Smooth muscle cell (in vitro differentiated cells): Measurements from ENCODE around the gene BBS7. TPM values are rescaled to one million over a fixed set of nuclear protein-coding genes. Genes with fewer than 3 reads are reported as not detected.

Source experiments
- DNase-seq: peaks from one replicate; lab custom pipeline; 2025; ENCODE audit not compliant: unreplicated experiment; lab: John Stamatoyannopoulos, UW
- H2AFZ ChIP-seq: fragments of 200-600 bp; sonication (generic); 2 replicates; pipeline ENCODE4 v1.6.0; 2016; ENCODE audit warnings: antibody characterized with exemption, low read depth, mild to moderate bottlenecking
- H3F3A ChIP-seq: fragments of 200-600 bp; sonication (generic); 2 replicates; pipeline ENCODE4 v1.6.0; 2017; ENCODE audit warnings: antibody characterized with exemption, low read depth
- H3K27ac ChIP-seq: fragments of 200-600 bp; sonication (generic); 2 replicates; pipeline ENCODE4 v1.5.1; 2016; ENCODE audit warnings: low read depth, mild to moderate bottlenecking
- H3K27me3 ChIP-seq: fragments of 200-600 bp; sonication (generic); 2 replicates; pipeline ENCODE4 v1.6.1; 2016; ENCODE audit warnings: low read depth, mild to moderate bottlenecking
- H3K36me3 ChIP-seq: fragments of 200-600 bp; sonication (generic); 2 replicates; pipeline ENCODE4 v1.5.1; 2016; ENCODE audit warnings: low read depth
- H3K4me1 ChIP-seq: fragments of 200-600 bp; sonication (generic); 2 replicates; pipeline ENCODE4 v1.5.1; 2016; ENCODE audit warnings: low read depth
- H3K4me2 ChIP-seq: fragments of 200-600 bp; sonication (generic); 2 replicates; pipeline ENCODE4 v1.6.0; 2016; ENCODE audit warnings: mild to moderate bottlenecking
- H3K4me3 ChIP-seq: fragments of 200-600 bp; sonication (generic); 2 replicates; pipeline ENCODE4 v1.5.1; 2016; ENCODE audit warnings: mild to moderate bottlenecking
- H3K79me2 ChIP-seq: fragments of 200-600 bp; sonication (generic); 2 replicates; pipeline ENCODE4 v1.6.0; 2016; ENCODE audit warnings: low read depth, mild to moderate bottlenecking
- H3K9ac ChIP-seq: fragments of 200-600 bp; sonication (generic); 2 replicates; pipeline ENCODE4 v1.6.0; 2016; ENCODE audit warnings: low read depth
- H3K9me3 ChIP-seq: fragments of 200-600 bp; sonication (generic); replicated peaks from 2 replicates; pipeline ENCODE4 v1.5.1; 2016; ENCODE audit warnings: low read depth
- H4K20me1 ChIP-seq: fragments of 200-600 bp; sonication (generic); 2 replicates; pipeline ENCODE4 v1.6.0; 2016; ENCODE audit warnings: low read depth
- WGBS: methylation state at CpG from one replicate; pipeline ENCODE4 v1.1.7; 2016; ENCODE audit warnings: low lambda C conversion rate; 5-methylcytosine and 5-hydroxymethylcytosine counted together
- polyA plus RNA-seq: library from polyadenylated mRNA; unstranded; fragments of >200 nt; fragmentation: Nextera tagmentation; extraction: Ambion mirVana; gene quantifications from 2 replicates; pipeline ENCODE4 v1.2.1, GENCODE V29; 2016
- total RNA-seq: library from RNA; depleted of rRNA; stranded (reverse); fragments of >200 nt; gene quantifications from 2 replicates; pipeline ENCODE4 v1.2.3, GENCODE V29; 2014
- TF ChIP-seq, protein P1 (sequence below): fragments of 200-600 bp; sonication (generic); IDR thresholded peaks from 2 replicates; pipeline ENCODE4 v1.5.1; 2017; ENCODE audit warnings: borderline replicate concordance, mild to moderate bottlenecking, antibody characterized with exemption; ENCODE audit not compliant: insufficient read depth, poor library complexity, severe bottlenecking

The BBS7 gene
- total and polyA plus RNA-seq, 2 experiments from 2014 or later: 16.7 to 17.7 TPM

- no peak overlapping the region for H3K4me3 ChIP-seq
- no peaks in the 10 kb centered on the region for H3K36me3 ChIP-seq
- H3K27ac ChIP-seq: no peak overlapping the region
- peaks cover 17% of the 10 kb centered on the region for H3K27me3 ChIP-seq
- H4K20me1 ChIP-seq: no peaks in the 10 kb centered on the region
- H3K9me3 ChIP-seq: no peaks in the 10 kb centered on the region
- H3K9ac ChIP-seq: no peak overlapping the region
- no peaks in the 10 kb centered on the region for H3K79me2 ChIP-seq
- TF ChIP-seq, protein P1, sequence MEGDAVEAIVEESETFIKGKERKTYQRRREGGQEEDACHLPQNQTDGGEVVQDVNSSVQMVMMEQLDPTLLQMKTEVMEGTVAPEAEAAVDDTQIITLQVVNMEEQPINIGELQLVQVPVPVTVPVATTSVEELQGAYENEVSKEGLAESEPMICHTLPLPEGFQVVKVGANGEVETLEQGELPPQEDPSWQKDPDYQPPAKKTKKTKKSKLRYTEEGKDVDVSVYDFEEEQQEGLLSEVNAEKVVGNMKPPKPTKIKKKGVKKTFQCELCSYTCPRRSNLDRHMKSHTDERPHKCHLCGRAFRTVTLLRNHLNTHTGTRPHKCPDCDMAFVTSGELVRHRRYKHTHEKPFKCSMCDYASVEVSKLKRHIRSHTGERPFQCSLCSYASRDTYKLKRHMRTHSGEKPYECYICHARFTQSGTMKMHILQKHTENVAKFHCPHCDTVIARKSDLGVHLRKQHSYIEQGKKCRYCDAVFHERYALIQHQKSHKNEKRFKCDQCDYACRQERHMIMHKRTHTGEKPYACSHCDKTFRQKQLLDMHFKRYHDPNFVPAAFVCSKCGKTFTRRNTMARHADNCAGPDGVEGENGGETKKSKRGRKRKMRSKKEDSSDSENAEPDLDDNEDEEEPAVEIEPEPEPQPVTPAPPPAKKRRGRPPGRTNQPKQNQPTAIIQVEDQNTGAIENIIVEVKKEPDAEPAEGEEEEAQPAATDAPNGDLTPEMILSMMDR: no peak
- H2AFZ ChIP-seq: no peak overlapping the region
- 80% methylated on average over 3 of the region's 3 CpGs for WGBS
- no peak for DNase-seq
- no peak overlapping the region for H3K4me2 ChIP-seq
- H3F3A ChIP-seq: no peaks in the 10 kb centered on the region
- peaks cover 4% of the 10 kb centered on the region for H3K4me1 ChIP-seq
Observed at GRCh38 chr4:121881158-121881557, 10.9 kb upstream of the BBS7 start.

- peaks cover 17% of the 10 kb centered on the region for H3K27me3 ChIP-seq
- DNase-seq: no peak
- H3F3A ChIP-seq: no peaks in the 10 kb centered on the region
- H3K27ac ChIP-seq: no peak overlapping the region
- no peak overlapping the region for H3K4me3 ChIP-seq
- no peak overlapping the region for H3K4me2 ChIP-seq
- TF ChIP-seq, protein P1: no peak
- no peaks in the 10 kb centered on the region for H3K9me3 ChIP-seq
- no peak overlapping the region for H3K9ac ChIP-seq
- no peaks in the 10 kb centered on the region for H4K20me1 ChIP-seq
- no peak overlapping the region for H2AFZ ChIP-seq
- H3K36me3 ChIP-seq: no peaks in the 10 kb centered on the region
- H3K4me1 ChIP-seq: peaks cover 4% of the 10 kb centered on the region
- H3K79me2 ChIP-seq: no peaks in the 10 kb centered on the region
Observed at GRCh38 chr4:121879135-121879534, 8.9 kb upstream of the BBS7 start.

DNA sequence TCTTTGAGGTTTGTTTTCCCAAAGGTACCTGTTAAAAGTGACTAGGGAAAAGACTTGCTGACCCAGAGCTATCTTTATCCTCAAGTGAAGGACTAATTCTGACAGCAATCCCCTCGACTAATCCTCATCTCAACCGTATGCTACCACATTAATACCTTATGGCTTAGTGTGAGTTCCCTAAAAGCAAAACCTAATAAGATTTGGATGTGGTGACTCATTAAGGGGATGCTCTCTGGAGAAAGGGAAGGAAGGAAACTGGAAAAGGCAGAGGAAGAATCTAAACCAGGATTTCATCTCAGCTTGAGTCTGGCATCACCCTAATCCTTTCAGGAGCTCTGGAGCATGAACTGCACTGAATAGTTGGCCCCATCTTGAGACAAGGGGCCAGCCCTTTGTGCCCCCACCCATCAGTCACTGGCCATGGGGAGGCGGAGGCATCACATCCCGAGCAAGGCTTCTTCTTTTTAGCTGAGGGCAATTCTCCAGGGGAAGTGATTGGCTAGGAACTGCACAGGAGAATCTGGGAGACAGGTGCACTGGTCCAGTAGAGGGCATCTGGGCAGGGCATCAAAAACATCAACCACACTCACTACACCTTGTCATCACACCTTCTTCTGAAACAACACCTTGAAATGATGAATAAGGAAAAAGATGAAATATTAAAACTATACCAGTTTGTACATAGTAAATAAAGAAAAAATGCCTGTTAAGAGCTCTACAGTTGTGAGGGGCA, 6.9 kb upstream of the BBS7 start:
- Histone ChIP-seq H3K9ac (no peak overlapping the region), H3K27ac (no peak overlapping the region), H3K4me3 (no peak overlapping the region), H3K4me2 (no peak overlapping the region), H3K4me1 (peaks cover 4% of the 10 kb centered on the region), H3K27me3 (peaks cover 17% of the 10 kb centered on the region), H3K79me2 (no peaks in the 10 kb centered on the region), H3K36me3 (no peaks in the 10 kb centered on the region), H3K9me3 (no peaks in the 10 kb centered on the region), H2AFZ (no peak overlapping the region), H3F3A (no peaks in the 10 kb centered on the region), H4K20me1 (no peaks in the 10 kb centered on the region)
- TF ChIP-seq, protein P1: no peak
- no peak for DNase-seq
- 51% methylated on average over 4 of the region's 4 CpGs for WGBS

DNA sequence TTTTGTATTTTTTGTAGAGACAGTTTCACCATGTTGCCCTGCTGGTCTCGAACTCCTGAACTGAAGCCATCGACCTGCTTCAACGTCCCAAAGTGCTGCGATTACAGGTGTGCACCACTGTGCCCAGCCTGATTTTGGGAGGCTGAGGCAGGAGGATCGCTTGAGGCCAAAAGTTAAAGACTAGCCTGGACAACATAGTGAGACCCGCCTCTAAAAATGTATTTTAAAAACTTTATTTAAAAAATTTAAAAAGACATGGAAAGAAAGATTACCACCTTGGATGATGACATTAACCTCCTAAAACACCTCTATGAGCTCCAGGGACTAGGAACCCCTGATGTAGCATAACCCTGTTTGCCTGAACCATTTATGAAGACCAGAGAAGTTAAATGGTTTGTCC, 5.8 kb upstream of the BBS7 start:
- no peaks in the 10 kb centered on the region for H3K36me3 ChIP-seq

More for the DNA sequence above, 5.8 kb upstream of the BBS7 start:
- Histone ChIP-seq H2AFZ (no peak overlapping the region), H3K27me3 (peaks cover 15% of the 10 kb centered on the region), H3K4me1 (peaks cover 4% of the 10 kb centered on the region), H3K9me3 (no peaks in the 10 kb centered on the region), H3K79me2 (no peaks in the 10 kb centered on the region), H3K4me3 (no peak overlapping the region), H3K4me2 (no peak overlapping the region), H3F3A (no peaks in the 10 kb centered on the region), H3K9ac (no peak overlapping the region), H4K20me1 (no peaks in the 10 kb centered on the region), H3K27ac (no peak overlapping the region)
- DNase-seq: no peak
- 96% methylated on average over 6 of the region's 6 CpGs for WGBS
- TF ChIP-seq, protein P1: no peak
